ENCODE measurements around the gene SUMF1. TPM values are rescaled to one million over a fixed set of nuclear protein-coding genes. Genes with fewer than 3 reads are reported as not detected.

SUMF1 gene
- total and polyA plus RNA-seq, 2 of the 4 experiments (the other 2 are of a cell fraction): 26.3 to 38.4 TPM

GRCh38 chr3:4491855-4492207 is 24.8 kb upstream of the SUMF1 start:
- Histone ChIP-seq H3K9ac (ENCODE audit: low read depth, low read length) (no peak overlapping the region), H2AK5ac (ENCODE audit: low read depth, low read length) (no peak overlapping the region), H3K27ac (ENCODE audit: insufficient read depth, low read length) (no peak overlapping the region), H3K27me3 (ENCODE audit: control insufficient read depth, insufficient read depth, low read length) (no peaks in the 10 kb centered on the region), H2BK15ac (ENCODE audit: low read depth, low read length) (no peak overlapping the region), H4K8ac (ENCODE audit: low read depth in 2 of 2, low read length in 2 of 2) (no peak overlapping the region), H2BK20ac (ENCODE audit: low read depth, low read length) (no peak overlapping the region), H3K79me1 (ENCODE audit: low read depth in 1 of 2, low read length in 2 of 2) (no peaks in the 10 kb centered on the region), H3K56ac (ENCODE audit: extremely low read depth, insufficient read depth, low read length) (no peak overlapping the region), H4K20me1 (ENCODE audit: insufficient read depth, low read length) (no peaks in the 10 kb centered on the region), H4K5ac (ENCODE audit: low read depth, low read length) (no peak overlapping the region), H3K18ac (ENCODE audit: low read depth, low read length) (no peak overlapping the region), H3K4ac (ENCODE audit: low read depth, low read length) (no peak overlapping the region), H2BK5ac (ENCODE audit: low read depth, low read length, poor library complexity, severe bottlenecking) (no peak overlapping the region), H3K23ac (ENCODE audit: low read depth, low read length) (no peak overlapping the region), H2AFZ (replicated peaks; ENCODE audit: low read length, poor library complexity) (no peak overlapping the region), H3K9me1 (ENCODE audit: insufficient read depth, low read length) (no peaks in the 10 kb centered on the region; the same call in 1 of the 2 replicates), H3K4me3 (ENCODE audit: insufficient read depth, low read depth, low read length) (peak overlapping the region; percentile 62), H3K9me3 (ENCODE audit: control insufficient read depth, insufficient read depth, low read length) (no peaks in the 10 kb centered on the region), H3K14ac (replicated peaks; ENCODE audit: low read depth, low read length) (no peak overlapping the region), H2AK9ac (replicated peaks; ENCODE audit: low read depth, low read length, poor library complexity) (no peak overlapping the region), H4K91ac (ENCODE audit: insufficient read depth, low read depth, low read length) (no peak overlapping the region), H3K4me1 (ENCODE audit: control insufficient read depth, insufficient read depth, low read length) (no peaks in the 10 kb centered on the region; the same call in 1 of the 2 replicates), H3K4me2 (ENCODE audit: low read depth, low read length) (peak overlapping the region; percentile 72), H2BK120ac (ENCODE audit: low read depth, low read length) (no peak overlapping the region), H3K36me3 (ENCODE audit: control insufficient read depth, insufficient read depth, low read length) (no peaks in the 10 kb centered on the region)
- ChIA-PET CTCF (interaction anchor here (0.7 kb wide), 1 partner anchor 141 kb away, joined by 3 read pairs; no protein-coding TSS in a partner anchor), POLR2A (ENCODE audit: unreplicated experiment) (no interaction called here)
- in situ Hi-C loops (cut with MboI; ENCODE audit: low sequenced_read_pairs): no loop called here
- ATAC-seq (ENCODE audit: low read depth): no peak
- 50% methylated on average over 1 of the region's 5 CpGs; no CpG with 5 or more reads in 1 of the 2 experiments for WGBS, 2 experiments (ENCODE audit: extremely low coverage in 2 of 2, insufficient read length in 1 of 2)
- no peak for DNase-seq
- intact Hi-C loops (cut with micrococcal nuclease): loop anchor here (2.0 to 5.0 kb wide), 2 partner anchors 25 to 185 kb away; partner anchors contain the start of gene SUMF1
- dilution Hi-C loops (cut with HindIII; ENCODE audit: low sequenced_read_pairs, unreplicated experiment): no loop called here
- no TSS peak for BruUV-seq (replicated peaks)
- no peak for TF ChIP-seq FOS (IDR thresholded peaks at IDR 0.05; ENCODE audit: low read depth, low read length)
- TF ChIP-seq MXI1 (IDR thresholded peaks at IDR 0.05; ENCODE audit: borderline replicate concordance, low read depth, low read length): no peak
- TF ChIP-seq BHLHE40 (IDR thresholded peaks at IDR 0.05; ENCODE audit: low read depth, low read length): no peak
- TF ChIP-seq CEBPB (IDR thresholded peaks at IDR 0.05; ENCODE audit: low read depth, low read length): no peak
